Ishikawa (cell line): ENCODE measurements around the gene ADRA2A.

Experiments
- EP300 ChIP-seq: IDR thresholded peaks from 2 replicates; pipeline ENCODE4 v1.6.1; 2012; ENCODE audit warnings: borderline replicate concordance
- MAX ChIP-seq: IDR thresholded peaks from 2 replicates; pipeline ENCODE4 v1.6.1; 2012
- NFIC ChIP-seq: IDR thresholded peaks from 2 replicates; pipeline ENCODE4 v1.6.1; 2012
- RAD21 ChIP-seq: IDR thresholded peaks from 2 replicates; pipeline ENCODE4 v1.6.1; 2012; ENCODE audit warnings: low read depth
- REST ChIP-seq: IDR thresholded peaks from 2 replicates; pipeline ENCODE4 v1.6.1; 2012; ENCODE audit warnings: low read depth, mild to moderate bottlenecking
- USF1 ChIP-seq: IDR thresholded peaks from 2 replicates; pipeline ENCODE4 v1.6.1; 2012
- YY1 ChIP-seq: IDR thresholded peaks from 2 replicates; pipeline ENCODE4 v1.6.1; 2012; ENCODE audit warnings: low read depth

GRCh38 chr10:111116762-111117445 lies 40.1 kb downstream of the ADRA2A start:
- TF ChIP-seq REST, result no peak
- no peak for TF ChIP-seq USF1
- no peak for TF ChIP-seq RAD21
- no peak for TF ChIP-seq NFIC
- TF ChIP-seq YY1, result no peak
- TF ChIP-seq MAX, result no peak
- no peak for TF ChIP-seq EP300
